Myocyte (in vitro differentiated cells): ENCODE results near the gene LSM4. TPM values are rescaled to one million over a fixed set of nuclear protein-coding genes. Genes with fewer than 3 reads are reported as not detected.

Experiments used
- microRNA-seq: library from miRNA; unstranded; fragments of <30 nt; microRNA quantifications from one replicate; pipeline ENCODE4, GENCODE V29; 2016
- total RNA-seq: library from RNA; depleted of rRNA; stranded (reverse); fragments of >200 nt; gene quantifications from 2 replicates; pipeline ENCODE4 v1.2.3, GENCODE V29; 2014

Gene LSM4
- total RNA-seq, 1 donor from 2014 or later, result 353 TPM

Small RNAs within 50 kb of the gene (microRNA-seq; reads per million reads assigned to microRNA genes)
- 0.65 reads per million for gene MIR3188

Other genes with a start within 250 kb of the LSM4 start
- not detected in 2 replicates for gene IL12RB1, start 236.1 kb downstream of the LSM4 start, total RNA-seq
- 5.8 and 6.2 TPM in 2 replicates for gene MAST3, start 225.3 kb downstream of the LSM4 start, total RNA-seq
- gene PIK3R2, start 169.9 kb downstream of the LSM4 start, total RNA-seq, result 48.4 and 50.5 TPM in 2 replicates
- 0.73 and 6.5 TPM in 2 replicates for gene IFI30, start 149.3 kb downstream of the LSM4 start, total RNA-seq
- 52.1 and 68.6 TPM in 2 replicates for gene MPV17L2, start 129.9 kb downstream of the LSM4 start, total RNA-seq
- 2.7 and 3.4 TPM in 2 replicates for gene RAB3A, start 119.0 kb downstream of the LSM4 start, total RNA-seq
- 1.7 TPM in 1 of 2 replicates, not detected in the other for gene PDE4C, start 96.6 kb downstream of the LSM4 start, total RNA-seq
- 1.1 and 1.2 TPM in 2 replicates for gene IQCN, start 48.6 kb downstream of the LSM4 start, total RNA-seq
- 244 and 299 TPM in 2 replicates for gene JUND, start 41.5 kb downstream of the LSM4 start, total RNA-seq
- 32.1 and 47.9 TPM in 2 replicates for gene PGPEP1, start 17.5 kb upstream of the LSM4 start, total RNA-seq
- 104 and 116 TPM in 2 replicates for gene GDF15, start 63.1 kb upstream of the LSM4 start, total RNA-seq
- gene LRRC25, start 74.5 kb upstream of the LSM4 start, total RNA-seq, result not detected in 2 replicates
- gene SSBP4, start 96.3 kb upstream of the LSM4 start, total RNA-seq, result 124 and 134 TPM in 2 replicates
- 5.0 and 11.7 TPM in 2 replicates for gene ISYNA1, start 115.1 kb upstream of the LSM4 start, total RNA-seq
- 8.1 and 10.0 TPM in 2 replicates for gene ELL, start 199.0 kb upstream of the LSM4 start, total RNA-seq
- gene FKBP8, start 220.5 kb upstream of the LSM4 start, total RNA-seq, result 295 and 304 TPM in 2 replicates
- 75.0 and 82.4 TPM in 2 replicates for gene KXD1, start 234.8 kb upstream of the LSM4 start, total RNA-seq
- gene UBA52, start 248.8 kb upstream of the LSM4 start, total RNA-seq, result 567 and 699 TPM in 2 replicates